SK-N-MC (cell line): ENCODE data around the gene ERC2.

ENCODE experiments used
- EZH2 ChIP-seq: fragments of 200-600 bp; sonication (generic); IDR thresholded peaks from one replicate; pipeline ENCODE4 v1.6.1; 2017; ENCODE audit warnings: antibody characterized with exemption
- FOXP2 ChIP-seq: optimal IDR thresholded peaks from 2 replicates; pipeline ENCODE3; 2011; ENCODE audit warnings: mild to moderate bottlenecking, moderate library complexity; ENCODE audit not compliant: insufficient read depth; ENCODE audit errors: extremely low read length, control extremely low read depth
- POLR2AphosphoS5 ChIP-seq: IDR thresholded peaks from 2 replicates; pipeline ENCODE4 v1.6.1; 2012; ENCODE audit warnings: mild to moderate bottlenecking, low read depth, low read length, borderline replicate concordance

GRCh38 chr3:55518451-55518850, 949.8 kb downstream of the ERC2 start:
- no peak for TF ChIP-seq POLR2AphosphoS5
- TF ChIP-seq EZH2 = no peak
- TF ChIP-seq FOXP2 = no peak
